Measurements from ENCODE around the gene HSD17B11.
"Not testable (repeated sequence)": the region's sequence is repeated elsewhere in the genome, so short reads cannot be mapped to it uniquely, and the experiment has no call there.

DNA sequence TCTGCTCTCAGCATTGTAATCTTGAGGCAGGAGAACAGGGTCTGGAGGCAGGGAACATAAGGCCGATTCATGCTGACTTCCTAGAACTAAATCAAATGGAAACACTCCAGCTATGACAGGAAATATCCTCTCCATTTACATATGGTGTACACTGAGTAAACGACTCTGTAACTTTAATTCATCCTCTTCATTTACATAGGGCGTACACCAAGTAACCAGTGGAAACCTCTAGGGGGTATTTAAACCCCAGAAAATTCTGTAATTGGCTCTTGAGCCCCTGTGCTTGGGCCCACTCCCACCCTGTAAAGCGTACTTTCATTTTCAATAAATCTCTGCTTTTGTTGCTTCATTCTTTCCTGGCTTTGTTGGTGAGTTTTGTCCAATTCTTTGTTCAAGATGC is 76.0 kb downstream of the HSD17B11 start:
- not testable (repeated sequence) for TF ChIP-seq ZNF274 (IDR thresholded peaks at IDR 0.05; ENCODE audit: low read depth, low read length); SUZ12 (IDR thresholded peaks at IDR 0.05; ENCODE audit: extremely low read depth, insufficient read depth, insufficient read length)

Data from NT2/D1 (cell line).